ENCODE data around the gene NRBP1. TPM values are rescaled to one million over a fixed set of nuclear protein-coding genes. Genes with fewer than 3 reads are reported as not detected.

NRBP1 gene
- total RNA-seq, 2 experiments from 2014 or later, result 27.9 to 46.0 TPM

- ChIA-PET POLR2A (interaction anchor here (0.7 kb wide), 1 partner anchor 24 kb away, joined by 3 read pairs; no protein-coding TSS in a partner anchor), CTCF (ENCODE audit: unreplicated experiment) (no interaction called here)
- H3K4me1 ChIP-seq (ENCODE audit: insufficient read depth, low read length, poor library complexity, severe bottlenecking), result peaks cover 2% of the 10 kb centered on the region
- no peaks in the 10 kb centered on the region for H3K9me2 ChIP-seq (ENCODE audit: insufficient read depth, low read length)
- no peaks in the 10 kb centered on the region for H3K9me3 ChIP-seq (ENCODE audit: low read length)
- H3K4me2 ChIP-seq (ENCODE audit: low read length), result no peak overlapping the region
- H2AFZ ChIP-seq (ENCODE audit: low read length), result no peak overlapping the region
- H3K27ac ChIP-seq (ENCODE audit: low read depth, low read length, poor library complexity, severe bottlenecking), result no peak overlapping the region
- peaks cover 19% of the 10 kb centered on the region for H3K79me2 ChIP-seq (ENCODE audit: insufficient read depth, low read depth, low read length)
- peaks cover 73% of the 10 kb centered on the region for H3K36me3 ChIP-seq (ENCODE audit: insufficient read depth, low read length)
- intact Hi-C loops (cut with micrococcal nuclease; ENCODE audit: unreplicated experiment), result no loop called here
- no TSS peak for BruUV-seq (replicated peaks)
- H3K4me3 ChIP-seq (ENCODE audit: low read depth, low read length, poor library complexity, severe bottlenecking), result no peak overlapping the region
- H4K20me1 ChIP-seq (ENCODE audit: insufficient read depth, low read length), result no peaks in the 10 kb centered on the region; the same call in 1 of the 2 replicates
- DNase-seq (ENCODE audit: low spot score), result no peak
- TF ChIP-seq, protein P1, sequence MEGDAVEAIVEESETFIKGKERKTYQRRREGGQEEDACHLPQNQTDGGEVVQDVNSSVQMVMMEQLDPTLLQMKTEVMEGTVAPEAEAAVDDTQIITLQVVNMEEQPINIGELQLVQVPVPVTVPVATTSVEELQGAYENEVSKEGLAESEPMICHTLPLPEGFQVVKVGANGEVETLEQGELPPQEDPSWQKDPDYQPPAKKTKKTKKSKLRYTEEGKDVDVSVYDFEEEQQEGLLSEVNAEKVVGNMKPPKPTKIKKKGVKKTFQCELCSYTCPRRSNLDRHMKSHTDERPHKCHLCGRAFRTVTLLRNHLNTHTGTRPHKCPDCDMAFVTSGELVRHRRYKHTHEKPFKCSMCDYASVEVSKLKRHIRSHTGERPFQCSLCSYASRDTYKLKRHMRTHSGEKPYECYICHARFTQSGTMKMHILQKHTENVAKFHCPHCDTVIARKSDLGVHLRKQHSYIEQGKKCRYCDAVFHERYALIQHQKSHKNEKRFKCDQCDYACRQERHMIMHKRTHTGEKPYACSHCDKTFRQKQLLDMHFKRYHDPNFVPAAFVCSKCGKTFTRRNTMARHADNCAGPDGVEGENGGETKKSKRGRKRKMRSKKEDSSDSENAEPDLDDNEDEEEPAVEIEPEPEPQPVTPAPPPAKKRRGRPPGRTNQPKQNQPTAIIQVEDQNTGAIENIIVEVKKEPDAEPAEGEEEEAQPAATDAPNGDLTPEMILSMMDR (conservative IDR thresholded peaks at IDR 0.05; ENCODE audit: low read length), result no peak
- no peak for TF ChIP-seq EZH2phosphoT487 (IDR thresholded peaks at IDR 0.05; ENCODE audit: borderline replicate concordance, low read depth, low read length)
Measured at GRCh38 chr2:27435628-27436027, 7.2 kb downstream of the NRBP1 start.

DNA sequence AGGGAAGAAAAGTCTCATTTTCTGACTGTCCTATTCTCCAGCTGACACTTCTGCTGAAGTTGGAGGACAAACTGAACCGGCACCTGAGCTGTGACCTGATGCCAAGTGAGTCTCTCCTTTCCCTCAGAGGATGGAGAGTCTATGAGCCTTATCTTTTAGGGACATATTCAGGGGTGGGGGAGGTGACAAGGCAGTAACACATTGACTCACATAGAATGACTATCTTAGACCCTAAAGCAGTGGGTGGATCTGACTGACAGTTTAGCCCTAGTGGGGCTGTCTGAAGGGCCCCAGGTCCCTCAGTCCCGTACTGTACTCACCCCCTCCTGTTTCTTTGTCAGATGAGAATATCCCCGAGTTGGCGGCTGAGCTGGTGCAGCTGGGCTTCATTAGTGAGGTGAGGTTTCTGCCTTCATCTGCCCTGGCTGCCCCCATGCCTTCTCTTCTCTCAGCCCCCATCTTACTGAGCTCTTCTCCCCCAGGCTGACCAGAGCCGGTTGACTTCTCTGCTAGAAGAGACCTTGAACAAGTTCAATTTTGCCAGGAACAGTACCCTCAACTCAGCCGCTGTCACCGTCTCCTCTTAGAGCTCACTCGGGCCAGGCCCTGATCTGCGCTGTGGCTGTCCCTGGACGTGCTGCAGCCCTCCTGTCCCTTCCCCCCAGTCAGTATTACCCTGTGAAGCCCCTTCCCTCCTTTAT, 12.9 kb downstream of the NRBP1 start:
- Histone ChIP-seq H2AFZ (ENCODE audit: low read length) (no peak overlapping the region), H3K4me3 (ENCODE audit: low read depth, low read length, poor library complexity, severe bottlenecking) (no peak overlapping the region), H3K79me2 (ENCODE audit: insufficient read depth, low read depth, low read length) (no peaks in the 10 kb centered on the region), H4K20me1 (ENCODE audit: insufficient read depth, low read length) (no peaks in the 10 kb centered on the region), H3K9me2 (ENCODE audit: insufficient read depth, low read length) (no peaks in the 10 kb centered on the region), H3K4me1 (ENCODE audit: insufficient read depth, low read length, poor library complexity, severe bottlenecking) (no peaks in the 10 kb centered on the region), H3K36me3 (ENCODE audit: insufficient read depth, low read length) (peaks cover 61% of the 10 kb centered on the region), H3K27ac (ENCODE audit: low read depth, low read length, poor library complexity, severe bottlenecking) (no peak overlapping the region), H3K4me2 (ENCODE audit: low read length) (no peak overlapping the region), H3K9me3 (ENCODE audit: low read length) (no peaks in the 10 kb centered on the region)
- no TSS peak for BruUV-seq (replicated peaks)
- intact Hi-C loops (cut with micrococcal nuclease; ENCODE audit: unreplicated experiment), result no loop called here
- no peak for DNase-seq (ENCODE audit: low spot score)
- CTCF ChIA-PET (ENCODE audit: unreplicated experiment), result no interaction called here
- TF ChIP-seq, protein P1 (conservative IDR thresholded peaks at IDR 0.05; ENCODE audit: low read length), result no peak
- no peak for TF ChIP-seq EZH2phosphoT487 (IDR thresholded peaks at IDR 0.05; ENCODE audit: borderline replicate concordance, low read depth, low read length)
- POLR2A ChIA-PET, result no interaction called here
